Measurements from ENCODE around the gene GLIS1.

DNA sequence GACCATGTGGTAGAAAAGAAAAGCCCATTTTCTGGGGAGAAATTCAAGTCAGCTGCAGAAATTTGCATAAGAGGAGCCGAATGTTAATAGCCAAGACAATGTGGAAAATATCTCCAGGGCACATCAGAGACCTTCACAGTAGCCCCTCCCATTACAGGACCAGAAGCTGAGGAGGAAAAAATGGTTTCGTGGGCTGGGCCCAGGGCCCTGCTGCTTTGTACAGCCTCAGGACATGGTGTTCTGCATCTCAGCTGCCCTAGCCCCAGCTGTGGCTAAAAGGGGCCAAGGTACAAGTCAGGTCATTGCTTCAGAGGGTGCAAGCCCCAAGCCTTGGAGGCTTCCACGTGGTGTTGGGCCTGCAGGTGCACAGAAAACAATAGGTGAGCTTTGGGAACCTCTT lies 171.5 kb downstream of the GLIS1 start:
- no peak for TF ChIP-seq EZH2 (IDR thresholded peaks at IDR 0.05; ENCODE audit: low read length)
- TF ChIP-seq, protein P1, sequence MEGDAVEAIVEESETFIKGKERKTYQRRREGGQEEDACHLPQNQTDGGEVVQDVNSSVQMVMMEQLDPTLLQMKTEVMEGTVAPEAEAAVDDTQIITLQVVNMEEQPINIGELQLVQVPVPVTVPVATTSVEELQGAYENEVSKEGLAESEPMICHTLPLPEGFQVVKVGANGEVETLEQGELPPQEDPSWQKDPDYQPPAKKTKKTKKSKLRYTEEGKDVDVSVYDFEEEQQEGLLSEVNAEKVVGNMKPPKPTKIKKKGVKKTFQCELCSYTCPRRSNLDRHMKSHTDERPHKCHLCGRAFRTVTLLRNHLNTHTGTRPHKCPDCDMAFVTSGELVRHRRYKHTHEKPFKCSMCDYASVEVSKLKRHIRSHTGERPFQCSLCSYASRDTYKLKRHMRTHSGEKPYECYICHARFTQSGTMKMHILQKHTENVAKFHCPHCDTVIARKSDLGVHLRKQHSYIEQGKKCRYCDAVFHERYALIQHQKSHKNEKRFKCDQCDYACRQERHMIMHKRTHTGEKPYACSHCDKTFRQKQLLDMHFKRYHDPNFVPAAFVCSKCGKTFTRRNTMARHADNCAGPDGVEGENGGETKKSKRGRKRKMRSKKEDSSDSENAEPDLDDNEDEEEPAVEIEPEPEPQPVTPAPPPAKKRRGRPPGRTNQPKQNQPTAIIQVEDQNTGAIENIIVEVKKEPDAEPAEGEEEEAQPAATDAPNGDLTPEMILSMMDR (optimal IDR thresholded peaks at IDR 0.05 in 1 of 3, IDR thresholded peaks at IDR 0.05 in 1 of 3, conservative IDR thresholded peaks at IDR 0.05 in 1 of 3; ENCODE audit: extremely low read depth in 1 of 3, insufficient read depth in 2 of 3, low read length in 3 of 3), result no peak

Measured in keratinocyte (primary cell).